ENCODE results near the gene ZNF280C.

ZNF280C gene

DNA sequence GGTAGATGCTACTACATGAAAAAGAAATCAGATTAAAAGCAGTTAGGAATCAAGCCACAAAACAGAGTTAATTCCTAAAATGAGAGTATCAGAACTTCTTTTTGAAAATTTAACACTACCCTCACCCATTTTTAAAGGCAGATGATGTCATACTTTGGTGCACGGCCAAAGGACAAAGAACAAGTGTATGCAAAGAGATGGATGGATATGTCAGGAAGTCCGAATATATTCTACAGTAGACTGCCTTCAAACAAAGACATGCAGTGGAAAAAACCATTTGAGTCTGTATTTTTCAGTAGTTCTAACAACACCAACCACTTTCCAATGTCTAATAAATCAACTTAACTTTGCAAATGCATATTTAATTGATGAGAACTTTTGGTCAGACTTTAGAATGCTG is 105.3 kb downstream of the ZNF280C start:
- H3K79me2 ChIP-seq (ENCODE audit: insufficient read depth, low read length): peaks cover 72% of the 10 kb centered on the region
- no peaks in the 10 kb centered on the region for H3K9me3 ChIP-seq (ENCODE audit: insufficient read depth, low read length, severe bottlenecking)
- TF ChIP-seq EZH2 (IDR thresholded peaks at IDR 0.05; ENCODE audit: borderline replicate concordance, low read depth, low read length, severe bottlenecking): no peak
- TF ChIP-seq, protein P1, sequence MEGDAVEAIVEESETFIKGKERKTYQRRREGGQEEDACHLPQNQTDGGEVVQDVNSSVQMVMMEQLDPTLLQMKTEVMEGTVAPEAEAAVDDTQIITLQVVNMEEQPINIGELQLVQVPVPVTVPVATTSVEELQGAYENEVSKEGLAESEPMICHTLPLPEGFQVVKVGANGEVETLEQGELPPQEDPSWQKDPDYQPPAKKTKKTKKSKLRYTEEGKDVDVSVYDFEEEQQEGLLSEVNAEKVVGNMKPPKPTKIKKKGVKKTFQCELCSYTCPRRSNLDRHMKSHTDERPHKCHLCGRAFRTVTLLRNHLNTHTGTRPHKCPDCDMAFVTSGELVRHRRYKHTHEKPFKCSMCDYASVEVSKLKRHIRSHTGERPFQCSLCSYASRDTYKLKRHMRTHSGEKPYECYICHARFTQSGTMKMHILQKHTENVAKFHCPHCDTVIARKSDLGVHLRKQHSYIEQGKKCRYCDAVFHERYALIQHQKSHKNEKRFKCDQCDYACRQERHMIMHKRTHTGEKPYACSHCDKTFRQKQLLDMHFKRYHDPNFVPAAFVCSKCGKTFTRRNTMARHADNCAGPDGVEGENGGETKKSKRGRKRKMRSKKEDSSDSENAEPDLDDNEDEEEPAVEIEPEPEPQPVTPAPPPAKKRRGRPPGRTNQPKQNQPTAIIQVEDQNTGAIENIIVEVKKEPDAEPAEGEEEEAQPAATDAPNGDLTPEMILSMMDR (IDR thresholded peaks at IDR 0.05; ENCODE audit: borderline replicate concordance, extremely low read depth, low read length, poor library complexity, severe bottlenecking): no peak
- ATAC-seq (ENCODE audit: insufficient read depth, low read depth) (no peak), DNase-seq (no peak)
- peaks cover 3% of the 10 kb centered on the region; the same call in 1 of the 2 replicates for H3K36me3 ChIP-seq (ENCODE audit: insufficient read depth, low read length)
- H3K9ac ChIP-seq (ENCODE audit: low read depth, low read length): no peak overlapping the region
- no peak overlapping the region for H3K4me3 ChIP-seq (ENCODE audit: low read depth in 1 of 2, low read length in 2 of 2)
- H2AFZ ChIP-seq (ENCODE audit: low read depth, low read length): no peak overlapping the region
- no peak overlapping the region for H3K27ac ChIP-seq (ENCODE audit: low read length)
- no peaks in the 10 kb centered on the region; the same call in 1 of the 2 replicates for H4K20me1 ChIP-seq (ENCODE audit: insufficient read depth, low read length)
- H3K4me1 ChIP-seq (ENCODE audit: insufficient read depth, low read length): peaks cover 38% of the 10 kb centered on the region
- peak overlapping the region; percentile 36; the same call in 1 of the 2 replicates for H3K4me2 ChIP-seq (ENCODE audit: insufficient read depth, low read length)
- H3K27me3 ChIP-seq (ENCODE audit: insufficient read depth, low read length, poor library complexity): no peaks in the 10 kb centered on the region

- Histone ChIP-seq H3K9me3 (ENCODE audit: insufficient read depth, low read length, severe bottlenecking) (no peaks in the 10 kb centered on the region), H2AFZ (ENCODE audit: low read depth, low read length) (no peak overlapping the region), H3K27me3 (ENCODE audit: insufficient read depth, low read length, poor library complexity) (no peaks in the 10 kb centered on the region), H3K4me1 (ENCODE audit: insufficient read depth, low read length) (peaks cover 33% of the 10 kb centered on the region), H3K36me3 (ENCODE audit: insufficient read depth, low read length) (peaks cover 3% of the 10 kb centered on the region; the same call in 1 of the 2 replicates), H3K27ac (ENCODE audit: low read length) (no peak overlapping the region), H3K9ac (ENCODE audit: low read depth, low read length) (no peak overlapping the region), H3K4me3 (ENCODE audit: low read depth in 1 of 2, low read length in 2 of 2) (no peak overlapping the region), H3K79me2 (ENCODE audit: insufficient read depth, low read length) (peaks cover 77% of the 10 kb centered on the region), H3K4me2 (ENCODE audit: insufficient read depth, low read length) (no peak overlapping the region), H4K20me1 (ENCODE audit: insufficient read depth, low read length) (no peaks in the 10 kb centered on the region; the same call in 1 of the 2 replicates)
- ATAC-seq (ENCODE audit: insufficient read depth, low read depth) (no peak), DNase-seq (no peak)
- TF ChIP-seq, protein P1 (IDR thresholded peaks at IDR 0.05; ENCODE audit: borderline replicate concordance, extremely low read depth, low read length, poor library complexity, severe bottlenecking): no peak
- no peak for TF ChIP-seq EZH2 (IDR thresholded peaks at IDR 0.05; ENCODE audit: borderline replicate concordance, low read depth, low read length, severe bottlenecking)
These were observed 106.5 kb downstream of the ZNF280C start for GRCh38 chrX:130162094-130162735.

DNA sequence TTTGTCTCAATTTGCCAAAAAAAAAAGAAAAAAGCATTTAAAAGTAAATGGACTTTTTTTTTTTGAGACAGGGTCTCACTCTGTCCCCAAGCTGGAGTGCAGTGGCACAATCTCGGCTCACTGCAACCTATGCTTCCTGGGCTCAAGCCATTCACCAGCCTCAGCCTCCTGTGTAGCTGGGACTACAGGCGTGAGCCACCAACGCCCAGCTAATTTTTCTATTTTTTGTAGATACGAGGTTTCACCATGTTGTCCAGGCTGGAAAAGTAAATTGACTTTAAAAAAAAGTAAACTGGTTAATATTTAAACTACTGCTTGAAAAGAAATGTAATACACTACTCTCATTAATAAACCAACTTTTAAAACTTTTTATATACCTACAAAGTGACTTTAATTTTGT is 108.9 kb downstream of the ZNF280C start:
- ATAC-seq (ENCODE audit: insufficient read depth, low read depth): no peak
- no peak overlapping the region for H3K4me2 ChIP-seq (ENCODE audit: insufficient read depth, low read length)

More for the DNA sequence above, 108.9 kb downstream of the ZNF280C start:
- no peak overlapping the region for H2AFZ ChIP-seq (ENCODE audit: low read depth, low read length)
- H3K27ac ChIP-seq (ENCODE audit: low read length): no peak overlapping the region
- peaks cover 16% of the 10 kb centered on the region for H3K36me3 ChIP-seq (ENCODE audit: insufficient read depth, low read length)
- H3K9me3 ChIP-seq (ENCODE audit: insufficient read depth, low read length, severe bottlenecking): no peaks in the 10 kb centered on the region
- H3K27me3 ChIP-seq (ENCODE audit: insufficient read depth, low read length, poor library complexity): no peaks in the 10 kb centered on the region
- H3K9ac ChIP-seq (ENCODE audit: low read depth, low read length): no peak overlapping the region
- H4K20me1 ChIP-seq (ENCODE audit: insufficient read depth, low read length): no peaks in the 10 kb centered on the region; the same call in 1 of the 2 replicates
- DNase-seq: no peak
- H3K79me2 ChIP-seq (ENCODE audit: insufficient read depth, low read length): peaks cover 69% of the 10 kb centered on the region
- TF ChIP-seq, protein P1 (IDR thresholded peaks at IDR 0.05; ENCODE audit: borderline replicate concordance, extremely low read depth, low read length, poor library complexity, severe bottlenecking): no peak
- TF ChIP-seq EZH2 (IDR thresholded peaks at IDR 0.05; ENCODE audit: borderline replicate concordance, low read depth, low read length, severe bottlenecking): no peak
- peaks cover 24% of the 10 kb centered on the region for H3K4me1 ChIP-seq (ENCODE audit: insufficient read depth, low read length)
- no peak overlapping the region for H3K4me3 ChIP-seq (ENCODE audit: low read depth in 1 of 2, low read length in 2 of 2)
